Natural killer cell treated with Interleukin-12 subunit alpha and Interleukin-12 subunit beta and Interleukin-15 and Interleukin-18, amount 100 ng/mL, for 72 hours (primary cell): Measurements from ENCODE around the gene MPP1. TPM values are rescaled to one million over a fixed set of nuclear protein-coding genes. Genes with fewer than 3 reads are reported as not detected.

Source experiments
- total RNA-seq, 2 donors: library from RNA; stranded (reverse); gene quantifications; one replicate each; pipeline ENCODE4 v1.2.3, GENCODE V29; 2022

The MPP1 gene
- total RNA-seq, 2 donors from 2014 or later, result 21.0 to 26.6 TPM

Other genes with a start within 250 kb of the MPP1 start
- not detected for gene CTAG1A, start 220.4 kb downstream of the MPP1 start, total RNA-seq
- not detected for gene CTAG1B, start 186.2 kb downstream of the MPP1 start, total RNA-seq
- gene CTAG2, start 151.9 kb downstream of the MPP1 start, total RNA-seq, result not detected
- 10 to 100 TPM; 20.3 to 28.3 TPM for gene GAB3, start 54.4 kb downstream of the MPP1 start, total RNA-seq
- 100 to 1,000 TPM in 1 of 2 donors, 10 to 100 TPM in 1; 91.6 to 173 TPM for gene DKC1, start 42.6 kb downstream of the MPP1 start, total RNA-seq
- not detected for gene SMIM9, start 29.2 kb upstream of the MPP1 start, total RNA-seq
- 10 to 100 TPM; 12.4 to 32.5 TPM for gene F8A1, start 80.9 kb upstream of the MPP1 start, total RNA-seq
- gene F8, start 217.2 kb upstream of the MPP1 start, total RNA-seq, result 1 to 10 TPM; 2.7 to 2.9 TPM
- 10 to 100 TPM; 47.2 to 62.5 TPM for gene FUNDC2, start 221.4 kb upstream of the MPP1 start, total RNA-seq